ENCODE measurements around the gene PDZD7.

PDZD7 gene

GRCh38 chr10:101066146-101066895 is 35.4 kb upstream of the PDZD7 start:
- CTCF ChIA-PET: interaction anchor here (0.6 to 23.4 kb wide), 9 partner anchors 8 to 76 kb away, joined by 3 to 855 read pairs (median 13); partner anchors contain the start of genes LZTS2, PDZD7 and SFXN3
- POLR2A ChIA-PET: no interaction called here
- DNase-seq (ENCODE audit: extremely low spot score): peak; percentile 77
- TF ChIP-seq, protein P1, sequence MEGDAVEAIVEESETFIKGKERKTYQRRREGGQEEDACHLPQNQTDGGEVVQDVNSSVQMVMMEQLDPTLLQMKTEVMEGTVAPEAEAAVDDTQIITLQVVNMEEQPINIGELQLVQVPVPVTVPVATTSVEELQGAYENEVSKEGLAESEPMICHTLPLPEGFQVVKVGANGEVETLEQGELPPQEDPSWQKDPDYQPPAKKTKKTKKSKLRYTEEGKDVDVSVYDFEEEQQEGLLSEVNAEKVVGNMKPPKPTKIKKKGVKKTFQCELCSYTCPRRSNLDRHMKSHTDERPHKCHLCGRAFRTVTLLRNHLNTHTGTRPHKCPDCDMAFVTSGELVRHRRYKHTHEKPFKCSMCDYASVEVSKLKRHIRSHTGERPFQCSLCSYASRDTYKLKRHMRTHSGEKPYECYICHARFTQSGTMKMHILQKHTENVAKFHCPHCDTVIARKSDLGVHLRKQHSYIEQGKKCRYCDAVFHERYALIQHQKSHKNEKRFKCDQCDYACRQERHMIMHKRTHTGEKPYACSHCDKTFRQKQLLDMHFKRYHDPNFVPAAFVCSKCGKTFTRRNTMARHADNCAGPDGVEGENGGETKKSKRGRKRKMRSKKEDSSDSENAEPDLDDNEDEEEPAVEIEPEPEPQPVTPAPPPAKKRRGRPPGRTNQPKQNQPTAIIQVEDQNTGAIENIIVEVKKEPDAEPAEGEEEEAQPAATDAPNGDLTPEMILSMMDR (IDR thresholded peaks at IDR 0.05; ENCODE audit: control extremely low read depth, extremely low read depth, low read depth, missing control alignments): peak; percentile 77

DNA sequence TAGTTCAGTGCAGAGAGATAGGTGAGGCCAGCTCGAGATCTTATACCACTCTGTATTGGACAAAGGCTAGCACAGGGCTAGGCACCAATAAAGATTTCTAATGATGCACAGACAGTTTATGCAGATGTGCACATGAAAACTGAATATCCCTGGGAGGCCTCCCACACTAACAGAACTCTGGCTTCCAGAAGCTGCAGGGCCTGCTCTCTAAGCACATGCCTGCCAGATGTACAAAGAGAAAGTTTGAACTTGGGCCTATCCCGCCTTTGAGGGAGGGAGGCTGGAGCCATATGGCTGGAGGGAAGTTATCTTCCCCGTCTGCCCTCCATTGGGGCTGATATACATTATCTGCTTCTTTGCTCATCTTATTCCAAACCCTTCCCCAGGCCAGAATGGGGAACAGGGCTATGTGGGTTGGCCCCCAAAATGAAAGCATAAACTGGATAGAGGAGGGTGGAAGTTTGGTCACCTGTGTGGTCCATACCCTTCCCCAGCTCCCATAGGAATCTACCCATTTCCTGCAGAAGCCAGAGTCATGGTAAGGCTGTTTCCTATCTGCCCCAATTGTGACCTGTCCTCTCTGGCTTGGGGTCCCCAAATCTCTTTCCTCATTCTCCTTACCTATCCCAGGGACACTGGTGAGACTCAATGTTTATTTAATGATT is 34.7 kb upstream of the PDZD7 start:
- POLR2A ChIA-PET: no interaction called here
- no peak for DNase-seq (ENCODE audit: extremely low spot score)

DNA sequence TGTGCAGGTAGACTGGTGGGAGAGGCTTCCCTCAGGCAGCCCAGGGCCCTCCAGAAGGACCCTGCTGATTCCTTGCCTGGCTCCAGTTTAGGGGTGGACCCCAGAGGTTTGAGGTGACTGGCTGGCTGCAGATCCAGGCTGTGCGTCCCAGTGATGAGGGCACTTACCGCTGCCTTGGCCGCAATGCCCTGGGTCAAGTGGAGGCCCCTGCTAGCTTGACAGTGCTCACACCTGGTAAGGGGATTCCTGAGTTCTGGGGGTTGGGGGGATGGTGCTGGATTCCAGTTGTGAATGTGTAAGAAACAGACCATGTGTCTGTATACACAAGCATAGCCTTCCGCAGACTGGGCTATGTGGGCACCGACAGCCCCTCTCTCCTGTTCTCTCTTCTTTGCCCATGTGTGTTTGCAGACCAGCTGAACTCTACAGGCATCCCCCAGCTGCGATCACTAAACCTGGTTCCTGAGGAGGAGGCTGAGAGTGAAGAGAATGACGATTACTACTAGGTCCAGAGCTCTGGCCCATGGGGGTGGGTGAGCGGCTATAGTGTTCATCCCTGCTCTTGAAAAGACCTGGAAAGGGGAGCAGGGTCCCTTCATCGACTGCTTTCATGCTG is 33.6 kb upstream of the PDZD7 start:
- TF ChIP-seq, protein P1 (IDR thresholded peaks at IDR 0.05; ENCODE audit: control extremely low read depth, extremely low read depth, low read depth, missing control alignments): no peak
- ChIA-PET POLR2A (no interaction called here), CTCF (interaction anchor here (0.8 to 23.4 kb wide), 7 partner anchors 9 to 79 kb away, joined by 3 to 855 read pairs (median 4); partner anchors contain the start of genes PDZD7 and SFXN3)
- DNase-seq (ENCODE audit: extremely low spot score): no peak

More for the DNA sequence above, 34.7 kb upstream of the PDZD7 start:
- TF ChIP-seq, protein P1 (IDR thresholded peaks at IDR 0.05; ENCODE audit: control extremely low read depth, extremely low read depth, low read depth, missing control alignments): no peak
- CTCF ChIA-PET: interaction anchor here (0.8 to 23.4 kb wide), 9 partner anchors 8 to 80 kb away, joined by 3 to 855 read pairs (median 6); partner anchors contain the start of genes PDZD7 and SFXN3

DNA sequence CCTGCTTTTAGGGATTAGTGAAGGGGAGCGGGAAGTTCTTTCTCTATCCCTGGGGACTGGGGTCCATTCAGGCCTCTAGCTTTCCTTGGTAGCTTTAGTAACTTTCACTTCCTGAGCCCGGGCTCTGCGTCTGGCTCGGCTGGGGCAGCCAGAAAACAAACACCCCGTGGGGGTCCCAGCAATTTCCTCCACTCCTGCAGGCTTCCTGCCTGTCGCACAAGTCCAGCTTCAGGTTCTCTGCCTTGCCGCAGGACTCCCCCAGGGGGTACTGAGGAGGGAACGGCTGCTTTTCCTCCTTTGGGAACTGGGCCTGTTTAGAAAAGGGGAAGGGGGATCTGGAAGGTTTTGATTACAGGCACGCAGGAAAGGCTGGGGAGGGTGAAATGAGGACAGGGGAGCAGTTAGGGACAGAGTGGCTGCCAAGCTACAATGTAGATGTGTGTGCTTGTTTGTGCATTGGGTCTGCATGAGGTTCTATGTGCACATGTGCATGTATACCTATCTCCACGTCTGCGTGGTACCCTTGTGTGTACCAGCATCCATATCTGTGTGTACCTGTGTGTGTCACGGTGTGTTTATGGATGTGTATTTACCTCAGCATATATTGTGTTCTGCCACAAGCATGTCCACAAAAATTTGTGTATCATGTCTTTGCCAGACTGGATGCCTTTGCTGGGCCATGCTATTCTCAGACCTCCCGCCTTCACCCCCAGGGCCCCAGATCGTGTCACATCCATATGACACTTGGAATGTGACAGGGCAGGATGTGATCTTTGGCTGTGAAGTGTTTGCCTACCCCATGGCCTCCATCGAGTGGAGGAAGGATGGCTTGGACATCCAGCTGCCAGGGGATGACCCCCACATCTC is 32.9 kb upstream of the PDZD7 start:
- DNase-seq (ENCODE audit: extremely low spot score): no peak
- CTCF ChIA-PET: interaction anchor here (0.8 to 23.4 kb wide), 7 partner anchors 8 to 78 kb away, joined by 3 to 855 read pairs (median 4); partner anchors contain the start of genes PDZD7 and SFXN3
- POLR2A ChIA-PET: no interaction called here
- TF ChIP-seq, protein P1 (IDR thresholded peaks at IDR 0.05; ENCODE audit: control extremely low read depth, extremely low read depth, low read depth, missing control alignments): no peak

DNA sequence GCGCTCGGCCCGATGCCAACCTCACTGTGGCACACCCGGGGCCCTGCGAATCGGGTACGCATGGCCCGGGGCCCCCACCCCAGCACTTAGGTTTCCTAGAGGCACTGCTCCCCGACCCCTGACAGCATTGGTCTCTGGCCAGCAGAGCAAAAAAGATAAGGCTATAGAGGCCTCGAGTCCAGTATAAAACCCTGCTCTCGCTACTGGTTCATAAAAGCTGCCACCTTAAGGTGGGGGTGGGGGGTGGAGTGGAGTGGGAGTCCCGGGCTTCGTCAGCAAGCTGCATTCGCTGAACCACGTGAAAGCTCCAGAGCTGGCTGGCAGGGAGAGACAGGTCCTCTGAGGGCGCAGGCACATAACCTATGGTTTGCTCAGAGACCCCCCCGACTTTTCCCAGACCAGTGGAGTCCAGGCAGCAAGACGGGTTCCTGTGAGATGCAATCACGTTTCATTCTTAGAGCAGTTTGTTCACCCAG is 32.2 kb upstream of the PDZD7 start:
- TF ChIP-seq, protein P1 (IDR thresholded peaks at IDR 0.05; ENCODE audit: control extremely low read depth, extremely low read depth, low read depth, missing control alignments): no peak
- DNase-seq (ENCODE audit: extremely low spot score): no peak
- ChIA-PET CTCF (interaction anchor here (0.8 to 23.4 kb wide), 5 partner anchors 11 to 79 kb away, joined by 3 to 855 read pairs (median 6); partner anchors contain the start of genes PDZD7 and SFXN3), POLR2A (no interaction called here)

All from GM10248 (cell line).